Measurements from ENCODE around the gene TMOD4.

DNA sequence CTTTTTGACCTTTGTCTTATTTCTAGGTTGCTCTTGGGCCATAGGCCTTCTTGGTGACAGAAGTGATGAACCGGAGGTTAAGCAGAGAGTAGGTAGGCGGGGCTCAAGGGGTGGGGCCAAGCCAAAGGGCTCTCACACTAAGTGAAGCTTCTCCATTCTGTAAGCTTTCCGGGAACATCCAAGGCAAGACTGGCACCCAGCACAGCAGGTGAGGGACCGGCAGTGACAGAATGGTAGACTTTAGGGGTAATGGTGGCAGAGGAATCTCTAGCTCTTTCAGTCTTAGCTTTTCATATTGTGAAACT, 19.3 kb downstream of the TMOD4 start, which contains the start of gene TNFAIP8L2:
- no peak for TF ChIP-seq ZNF384 (IDR thresholded peaks at IDR 0.05)
- no peak for TF ChIP-seq BHLHE40 (IDR thresholded peaks at IDR 0.05; ENCODE audit: borderline replicate concordance)
